SK-N-SH (cell line): ENCODE results near the gene LMF1. TPM values are rescaled to one million over a fixed set of nuclear protein-coding genes. Genes with fewer than 3 reads are reported as not detected.

Source experiments
- CTCF ChIA-PET: fragments of 300-600, 350-600 bp; formaldehyde crosslinking; extraction: SDS; loops from one replicate; lab custom pipeline; 2021; lab: Yijun Ruan, JAX
- POLR2A ChIA-PET: fragments of 350-600 bp; sonication (Branson Sonifier 250); formaldehyde crosslinking; extraction: SDS; loops from one replicate; lab custom pipeline; 2020; ENCODE audit warnings: antibody characterized with exemption, inconsistent platforms; lab: Yijun Ruan, JAX
- DNase-seq: peaks from one replicate; pipeline ENCODE4 v3.0.0; 2012
- H2AFZ ChIP-seq: fragments of 200-600 bp; sonication (generic); 2 replicates; pipeline ENCODE4 v1.8.1; 2016; ENCODE audit warnings: antibody characterized with exemption, mild to moderate bottlenecking, low read depth
- H3F3A ChIP-seq: fragments of 200-600 bp; sonication (generic); replicated peaks from 2 replicates; pipeline ENCODE3; 2016; ENCODE audit warnings: antibody characterized with exemption, mild to moderate bottlenecking; ENCODE audit not compliant: insufficient read depth
- H3K27ac ChIP-seq, 2 experiments: fragments of 200-500 bp in 1 of 2; fragments of 200-600 bp in 1 of 2; sonication (Bioruptor generic) in 1 of 2; sonication (generic), shearing (Covaris generic) in 1 of 2; 2 replicates each; pipeline versions ENCODE4 v1.5.1 to v1.6.1; 2014 to 2016; ENCODE audit warnings: low read depth in 2 of 2, inconsistent platforms in 1 of 2, low read length in 1 of 2, mild to moderate bottlenecking in 1 of 2, mixed read lengths in 1 of 2
- H3K27me3 ChIP-seq: fragments of 200-600 bp; sonication (generic), shearing (Covaris generic); 2 replicates; pipeline ENCODE4 v1.6.1; 2016; ENCODE audit warnings: mixed run types; ENCODE audit not compliant: insufficient read depth
- H3K36me3 ChIP-seq, 2 experiments: fragments of 200-500 bp in 1 of 2; fragments of 200-600 bp in 1 of 2; sonication (Bioruptor generic) in 1 of 2; sonication (generic) in 1 of 2; replicated peaks in 1 of 2; 2 replicates each; pipeline versions ENCODE3 to v1.5.1; 2014 to 2016; ENCODE audit warnings: low read length in 1 of 2, mild to moderate bottlenecking in 1 of 2; ENCODE audit not compliant: insufficient read depth in 2 of 2, control insufficient read depth in 1 of 2
- H3K4me1 ChIP-seq, 2 experiments: fragments of 200-500 bp in 1 of 2; fragments of 200-600 bp in 1 of 2; sonication (Bioruptor generic) in 1 of 2; sonication (generic), shearing (Covaris generic) in 1 of 2; 2 replicates each; pipeline versions ENCODE4 v1.5.1 to v1.6.1; 2014 to 2016; ENCODE audit warnings: low read depth in 1 of 2, low read length in 1 of 2, mixed run types in 1 of 2; ENCODE audit not compliant: insufficient read depth in 2 of 2, control insufficient read depth in 1 of 2
- H3K4me2 ChIP-seq: fragments of 200-600 bp; sonication (generic), shearing (Covaris generic); 2 replicates; pipeline ENCODE4 v1.6.1; 2017; ENCODE audit warnings: mixed run types
- H3K4me3 ChIP-seq, 2 experiments: fragments of 200-500 bp in 1 of 2; fragments of 200-600 bp in 1 of 2; sonication (Bioruptor generic) in 1 of 2; sonication (generic), shearing (Covaris generic) in 1 of 2; 2 replicates each; pipeline versions ENCODE4 v1.5.1 to v1.8.1; 2014 to 2016; ENCODE audit warnings: low read depth in 2 of 2, inconsistent platforms in 1 of 2, low read length in 1 of 2, mild to moderate bottlenecking in 1 of 2, mixed read lengths in 1 of 2, moderate library complexity in 1 of 2
- H3K79me2 ChIP-seq: fragments of 200-600 bp; sonication (generic); 2 replicates; pipeline ENCODE4 v1.8.1; 2017; ENCODE audit warnings: mild to moderate bottlenecking; ENCODE audit not compliant: insufficient read depth
- H3K9ac ChIP-seq: fragments of 200-600 bp; sonication (generic); 2 replicates; pipeline ENCODE4 v1.6.1; 2017; ENCODE audit warnings: mixed run types
- H3K9me2 ChIP-seq: fragments of 200-600 bp; sonication (generic); 2 replicates; pipeline ENCODE4 v1.6.1; 2017; ENCODE audit warnings: mixed run types
- H3K9me3 ChIP-seq: fragments of 200-600 bp; sonication (generic); 2 replicates; pipeline ENCODE4 v1.6.1; 2017; ENCODE audit warnings: mixed run types, mild to moderate bottlenecking, moderate library complexity
- H4K20me1 ChIP-seq: fragments of 200-600 bp; sonication (generic); 2 replicates; pipeline ENCODE4 v1.6.1; 2017; ENCODE audit warnings: mild to moderate bottlenecking, mixed run types; ENCODE audit not compliant: insufficient read depth
- CHD2 ChIP-seq: fragments of 150-350 bp; IDR thresholded peaks from 2 replicates; pipeline ENCODE4 v1.6.1; 2018; ENCODE audit warnings: low read length; ENCODE audit not compliant: partially characterized antibody
- CTCF ChIP-seq: fragments of 200-600 bp; sonication (generic); IDR thresholded peaks from 2 replicates; pipeline ENCODE4 v1.6.1; 2017; ENCODE audit warnings: antibody characterized with exemption, mild to moderate bottlenecking, moderate library complexity
- EZH2phosphoT487 ChIP-seq: fragments of 200-600 bp; sonication (generic); IDR thresholded peaks from 2 replicates; pipeline ENCODE4 v1.6.1; 2017; ENCODE audit warnings: low read depth, mixed run types, mild to moderate bottlenecking, antibody characterized with exemption, moderate library complexity, borderline replicate concordance
- FOXM1 ChIP-seq: IDR thresholded peaks from 2 replicates; pipeline ENCODE4 v1.4.0; 2012; ENCODE audit warnings: low read depth, mild to moderate bottlenecking
- GATA2 ChIP-seq: sonication (generic); formaldehyde crosslinking; IDR thresholded peaks from 2 replicates; pipeline ENCODE4 v1.5.0; 2020; ENCODE audit warnings: mild to moderate bottlenecking, missing genetic modification reagents
- MXI1 ChIP-seq: IDR thresholded peaks from 2 replicates; pipeline ENCODE4 v1.6.1; 2012; ENCODE audit warnings: mild to moderate bottlenecking, low read depth, low read length, improper control_type of control experiment
- NRF1 ChIP-seq: IDR thresholded peaks from 2 replicates; pipeline ENCODE4 v1.6.1; 2012; ENCODE audit warnings: low read depth, mild to moderate bottlenecking, low read length
- SIN3A ChIP-seq: IDR thresholded peaks from 2 replicates; pipeline ENCODE4 v1.6.1; 2012; ENCODE audit warnings: low read depth, mild to moderate bottlenecking, low read length, moderate library complexity, borderline replicate concordance
- TAF1 ChIP-seq: IDR thresholded peaks from 2 replicates; pipeline ENCODE4 v1.6.1; 2012; ENCODE audit warnings: low read depth, mild to moderate bottlenecking, low read length, moderate library complexity, borderline replicate concordance
- WGBS: methylation state at CpG from one replicate; pipeline ENCODE4 v1.1.6; 2017; ENCODE audit warnings: low lambda C conversion rate; 5-methylcytosine and 5-hydroxymethylcytosine counted together
- polyA plus RNA-seq, 3 experiments: library from polyadenylated mRNA; depleted of rRNA; stranded (reverse); fragments of >200 nt; gene quantifications; 2 replicates each; pipeline ENCODE4 v1.2.3, GENCODE V29; 2012
- TF ChIP-seq, protein P1 (sequence below): IDR thresholded peaks from 2 replicates; pipeline ENCODE4 v1.6.1; 2012; ENCODE audit warnings: mild to moderate bottlenecking, low read depth, low read length, moderate library complexity
- TF ChIP-seq, protein P2 (sequence below): fragments of 150-350 bp; IDR thresholded peaks from 2 replicates; pipeline ENCODE4 v1.6.1; 2017; ENCODE audit warnings: antibody characterized with exemption, low read length, low read depth, borderline replicate concordance

LMF1 gene
- polyA plus RNA-seq, 1 of the 3 experiments (the other 2 are of a cell fraction): 5.7 TPM

DNA sequence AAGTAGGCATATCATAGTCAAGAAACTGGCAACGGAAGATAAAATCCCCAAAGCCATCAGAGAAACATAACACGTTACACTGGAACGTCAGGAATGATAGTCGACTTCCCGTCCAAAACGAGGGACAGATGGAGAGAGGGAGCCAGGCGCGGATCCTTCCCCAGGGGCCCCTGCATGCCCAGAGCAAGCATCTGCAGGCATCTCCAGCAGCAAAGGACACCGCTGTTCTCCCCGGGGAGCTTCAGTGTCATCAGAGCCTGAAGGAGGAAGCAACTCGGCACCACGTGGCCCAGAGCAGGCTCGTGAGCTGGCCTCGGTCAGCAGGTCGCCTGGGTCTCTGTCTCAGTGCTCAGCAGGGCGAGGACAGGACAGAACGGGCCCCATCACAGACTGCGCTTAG, 50.1 kb downstream of the LMF1 start:
- H3K4me3 ChIP-seq: no peak overlapping the region
- 72% methylated on average over 17 of the region's 18 CpGs for WGBS
- no peak overlapping the region for H3K9ac ChIP-seq
- H3K27ac ChIP-seq: no peak overlapping the region
- TF ChIP-seq MXI1 (no peak), CTCF (no peak), NRF1 (no peak), TAF1 (no peak), SIN3A (no peak), CHD2 (no peak), GATA2 (CRISPR knock-in tag) (no peak), EZH2phosphoT487 (no peak), FOXM1 (no peak)
- TF ChIP-seq, protein P1, sequence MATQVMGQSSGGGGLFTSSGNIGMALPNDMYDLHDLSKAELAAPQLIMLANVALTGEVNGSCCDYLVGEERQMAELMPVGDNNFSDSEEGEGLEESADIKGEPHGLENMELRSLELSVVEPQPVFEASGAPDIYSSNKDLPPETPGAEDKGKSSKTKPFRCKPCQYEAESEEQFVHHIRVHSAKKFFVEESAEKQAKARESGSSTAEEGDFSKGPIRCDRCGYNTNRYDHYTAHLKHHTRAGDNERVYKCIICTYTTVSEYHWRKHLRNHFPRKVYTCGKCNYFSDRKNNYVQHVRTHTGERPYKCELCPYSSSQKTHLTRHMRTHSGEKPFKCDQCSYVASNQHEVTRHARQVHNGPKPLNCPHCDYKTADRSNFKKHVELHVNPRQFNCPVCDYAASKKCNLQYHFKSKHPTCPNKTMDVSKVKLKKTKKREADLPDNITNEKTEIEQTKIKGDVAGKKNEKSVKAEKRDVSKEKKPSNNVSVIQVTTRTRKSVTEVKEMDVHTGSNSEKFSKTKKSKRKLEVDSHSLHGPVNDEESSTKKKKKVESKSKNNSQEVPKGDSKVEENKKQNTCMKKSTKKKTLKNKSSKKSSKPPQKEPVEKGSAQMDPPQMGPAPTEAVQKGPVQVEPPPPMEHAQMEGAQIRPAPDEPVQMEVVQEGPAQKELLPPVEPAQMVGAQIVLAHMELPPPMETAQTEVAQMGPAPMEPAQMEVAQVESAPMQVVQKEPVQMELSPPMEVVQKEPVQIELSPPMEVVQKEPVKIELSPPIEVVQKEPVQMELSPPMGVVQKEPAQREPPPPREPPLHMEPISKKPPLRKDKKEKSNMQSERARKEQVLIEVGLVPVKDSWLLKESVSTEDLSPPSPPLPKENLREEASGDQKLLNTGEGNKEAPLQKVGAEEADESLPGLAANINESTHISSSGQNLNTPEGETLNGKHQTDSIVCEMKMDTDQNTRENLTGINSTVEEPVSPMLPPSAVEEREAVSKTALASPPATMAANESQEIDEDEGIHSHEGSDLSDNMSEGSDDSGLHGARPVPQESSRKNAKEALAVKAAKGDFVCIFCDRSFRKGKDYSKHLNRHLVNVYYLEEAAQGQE: no peak
- TF ChIP-seq, protein P2, sequence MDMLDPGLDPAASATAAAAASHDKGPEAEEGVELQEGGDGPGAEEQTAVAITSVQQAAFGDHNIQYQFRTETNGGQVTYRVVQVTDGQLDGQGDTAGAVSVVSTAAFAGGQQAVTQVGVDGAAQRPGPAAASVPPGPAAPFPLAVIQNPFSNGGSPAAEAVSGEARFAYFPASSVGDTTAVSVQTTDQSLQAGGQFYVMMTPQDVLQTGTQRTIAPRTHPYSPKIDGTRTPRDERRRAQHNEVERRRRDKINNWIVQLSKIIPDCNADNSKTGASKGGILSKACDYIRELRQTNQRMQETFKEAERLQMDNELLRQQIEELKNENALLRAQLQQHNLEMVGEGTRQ: no peak
- no peak for DNase-seq
- CTCF ChIA-PET: interaction anchor here (1.7 kb wide), 1 partner anchor 47 kb away, joined by 4 read pairs; no protein-coding TSS in a partner anchor
- H2AFZ ChIP-seq: no peak overlapping the region
- POLR2A ChIA-PET: no interaction called here
- no peaks in the 10 kb centered on the region for H3K9me2 ChIP-seq
- no peaks in the 10 kb centered on the region for H3K79me2 ChIP-seq
- no peaks in the 10 kb centered on the region for H3K36me3 ChIP-seq
- H3K4me2 ChIP-seq: no peak overlapping the region
- H4K20me1 ChIP-seq: no peaks in the 10 kb centered on the region
- H3K9me3 ChIP-seq: no peaks in the 10 kb centered on the region
- H3K4me1 ChIP-seq: no peaks in the 10 kb centered on the region; a peak in 1 of 4 replicates
- H3F3A ChIP-seq: no peaks in the 10 kb centered on the region
- no peaks in the 10 kb centered on the region for H3K27me3 ChIP-seq
